GM23338 (cell line): Measurements from ENCODE around the gene OSER1. TPM values are rescaled to one million over a fixed set of nuclear protein-coding genes. Genes with fewer than 3 reads are reported as not detected.

Experiments
- ATAC-seq: fragments of 200-7000 bp; cut with Tn5 transposase; 3 replicates; pipeline ENCODE4 v1.9.1; 2020
- DNase-seq: peaks from one replicate; pipeline ENCODE4 v3.0.0-alpha.2; 2015; ENCODE audit warnings: low spot score
- H2AFZ ChIP-seq: fragments of 200-600 bp; sonication (generic); 2 replicates; pipeline ENCODE4 v1.8.0; 2016; ENCODE audit warnings: antibody characterized with exemption, mild to moderate bottlenecking, moderate library complexity
- H3F3A ChIP-seq: fragments of 200-600 bp; sonication (generic); replicated peaks from 2 replicates; pipeline ENCODE4 v1.8.0; 2017; ENCODE audit warnings: antibody characterized with exemption, mixed run types, low read depth
- H3K27ac ChIP-seq: fragments of 200-600 bp; sonication (generic); 2 replicates; pipeline ENCODE4 v1.6.1; 2016; ENCODE audit warnings: low read depth
- H3K27me3 ChIP-seq: fragments of 200-600 bp; sonication (generic); 2 replicates; pipeline ENCODE4 v1.8.0; 2016; ENCODE audit warnings: mild to moderate bottlenecking, mixed run types, moderate library complexity; ENCODE audit not compliant: insufficient read depth
- H3K36me3 ChIP-seq: fragments of 200-600 bp; sonication (generic); 2 replicates; pipeline ENCODE4 v1.8.0; 2016; ENCODE audit warnings: mild to moderate bottlenecking; ENCODE audit not compliant: insufficient read depth
- H3K4me1 ChIP-seq: fragments of 200-600 bp; sonication (generic); 2 replicates; pipeline ENCODE4 v1.8.0; 2016; ENCODE audit warnings: mild to moderate bottlenecking, moderate library complexity; ENCODE audit not compliant: insufficient read depth
- H3K4me2 ChIP-seq: fragments of 200-600 bp; sonication (generic); 2 replicates; pipeline ENCODE4 v1.7.1; 2017; ENCODE audit warnings: mixed run types
- H3K4me3 ChIP-seq: fragments of 200-600 bp; sonication (generic); 2 replicates; pipeline ENCODE4 v1.6.1; 2016; ENCODE audit warnings: mixed run types
- H3K79me2 ChIP-seq: fragments of 200-600 bp; sonication (generic); replicated peaks from 2 replicates; pipeline ENCODE4 v1.8.0; 2017; ENCODE audit warnings: mild to moderate bottlenecking; ENCODE audit not compliant: insufficient read depth
- H3K9me2 ChIP-seq: fragments of 200-600 bp; sonication (generic); 2 replicates; pipeline ENCODE4 v1.8.0; 2017; ENCODE audit not compliant: insufficient read depth
- H4K20me1 ChIP-seq: fragments of 200-600 bp; sonication (generic); replicated peaks from 2 replicates; pipeline ENCODE4 v1.8.0; 2017; ENCODE audit warnings: mild to moderate bottlenecking; ENCODE audit not compliant: insufficient read depth
- H3K27ac Mint-ChIP-seq: 2 replicates; pipeline ENCODE4 v1.8.0; 2020; ENCODE audit warnings: inconsistent platforms, mild to moderate bottlenecking, moderate library complexity, mixed read lengths
- H3K27me3 Mint-ChIP-seq: 3 replicates; pipeline ENCODE4 v1.8.0; 2022; ENCODE audit warnings: low read depth, mild to moderate bottlenecking, moderate library complexity, mixed read lengths, inconsistent platforms; ENCODE audit not compliant: insufficient read depth, poor library complexity
- H3K36me3 Mint-ChIP-seq: 3 replicates; pipeline ENCODE4 v1.8.0; 2021; ENCODE audit warnings: low read depth, mild to moderate bottlenecking, inconsistent platforms, moderate library complexity, mixed read lengths
- H3K4me1 Mint-ChIP-seq: 3 replicates; pipeline ENCODE4 v1.8.0; 2020; ENCODE audit warnings: mild to moderate bottlenecking, inconsistent platforms, mixed read lengths
- H3K4me3 Mint-ChIP-seq: 3 replicates; pipeline ENCODE4 v1.8.0; 2021; ENCODE audit warnings: moderate library complexity, mild to moderate bottlenecking, inconsistent platforms, mixed read lengths
- H3K9me3 Mint-ChIP-seq: 3 replicates; pipeline ENCODE4 v1.8.0; 2020; ENCODE audit warnings: moderate library complexity, mild to moderate bottlenecking, inconsistent platforms, mixed read lengths
- CREB1 ChIP-seq: fragments of 250-450 bp; sonication (Bioruptor Pico); IDR thresholded peaks from 2 replicates; pipeline ENCODE4 v1.5.0; 2020; ENCODE audit warnings: low read depth, mild to moderate bottlenecking, moderate library complexity
- POLR2AphosphoS5 ChIP-seq: IDR thresholded peaks from 2 replicates; pipeline ENCODE4 v1.6.1; 2016; ENCODE audit warnings: antibody characterized with exemption, low read depth
- ZNF331 ChIP-seq: fragments of 250-450 bp; sonication (Bioruptor Pico); IDR thresholded peaks from 2 replicates; pipeline ENCODE4 v1.5.0; 2020; ENCODE audit warnings: low read depth, mild to moderate bottlenecking, moderate library complexity
- polyA plus RNA-seq: library from polyadenylated mRNA; unstranded; fragments of >200 nt; fragmentation: Nextera tagmentation; extraction: Ambion mirVana; gene quantifications from 2 replicates; pipeline ENCODE4 v1.2.1, GENCODE V29; 2016
- total RNA-seq: library from RNA; depleted of rRNA; stranded (reverse); fragments of >200 nt; shearing (Covaris generic); gene quantifications from 2 replicates; pipeline ENCODE4 v1.2.3, GENCODE V29; 2014
- TF ChIP-seq, protein P1 (sequence below): fragments of 250-450 bp; sonication (Bioruptor Pico); IDR thresholded peaks from 2 replicates; pipeline ENCODE4 v1.5.0; 2020; ENCODE audit warnings: mild to moderate bottlenecking, moderate library complexity

OSER1 gene
- total and polyA plus RNA-seq, 2 experiments from 2014 or later = 25.2 to 31.1 TPM

- TF ChIP-seq, protein P1, sequence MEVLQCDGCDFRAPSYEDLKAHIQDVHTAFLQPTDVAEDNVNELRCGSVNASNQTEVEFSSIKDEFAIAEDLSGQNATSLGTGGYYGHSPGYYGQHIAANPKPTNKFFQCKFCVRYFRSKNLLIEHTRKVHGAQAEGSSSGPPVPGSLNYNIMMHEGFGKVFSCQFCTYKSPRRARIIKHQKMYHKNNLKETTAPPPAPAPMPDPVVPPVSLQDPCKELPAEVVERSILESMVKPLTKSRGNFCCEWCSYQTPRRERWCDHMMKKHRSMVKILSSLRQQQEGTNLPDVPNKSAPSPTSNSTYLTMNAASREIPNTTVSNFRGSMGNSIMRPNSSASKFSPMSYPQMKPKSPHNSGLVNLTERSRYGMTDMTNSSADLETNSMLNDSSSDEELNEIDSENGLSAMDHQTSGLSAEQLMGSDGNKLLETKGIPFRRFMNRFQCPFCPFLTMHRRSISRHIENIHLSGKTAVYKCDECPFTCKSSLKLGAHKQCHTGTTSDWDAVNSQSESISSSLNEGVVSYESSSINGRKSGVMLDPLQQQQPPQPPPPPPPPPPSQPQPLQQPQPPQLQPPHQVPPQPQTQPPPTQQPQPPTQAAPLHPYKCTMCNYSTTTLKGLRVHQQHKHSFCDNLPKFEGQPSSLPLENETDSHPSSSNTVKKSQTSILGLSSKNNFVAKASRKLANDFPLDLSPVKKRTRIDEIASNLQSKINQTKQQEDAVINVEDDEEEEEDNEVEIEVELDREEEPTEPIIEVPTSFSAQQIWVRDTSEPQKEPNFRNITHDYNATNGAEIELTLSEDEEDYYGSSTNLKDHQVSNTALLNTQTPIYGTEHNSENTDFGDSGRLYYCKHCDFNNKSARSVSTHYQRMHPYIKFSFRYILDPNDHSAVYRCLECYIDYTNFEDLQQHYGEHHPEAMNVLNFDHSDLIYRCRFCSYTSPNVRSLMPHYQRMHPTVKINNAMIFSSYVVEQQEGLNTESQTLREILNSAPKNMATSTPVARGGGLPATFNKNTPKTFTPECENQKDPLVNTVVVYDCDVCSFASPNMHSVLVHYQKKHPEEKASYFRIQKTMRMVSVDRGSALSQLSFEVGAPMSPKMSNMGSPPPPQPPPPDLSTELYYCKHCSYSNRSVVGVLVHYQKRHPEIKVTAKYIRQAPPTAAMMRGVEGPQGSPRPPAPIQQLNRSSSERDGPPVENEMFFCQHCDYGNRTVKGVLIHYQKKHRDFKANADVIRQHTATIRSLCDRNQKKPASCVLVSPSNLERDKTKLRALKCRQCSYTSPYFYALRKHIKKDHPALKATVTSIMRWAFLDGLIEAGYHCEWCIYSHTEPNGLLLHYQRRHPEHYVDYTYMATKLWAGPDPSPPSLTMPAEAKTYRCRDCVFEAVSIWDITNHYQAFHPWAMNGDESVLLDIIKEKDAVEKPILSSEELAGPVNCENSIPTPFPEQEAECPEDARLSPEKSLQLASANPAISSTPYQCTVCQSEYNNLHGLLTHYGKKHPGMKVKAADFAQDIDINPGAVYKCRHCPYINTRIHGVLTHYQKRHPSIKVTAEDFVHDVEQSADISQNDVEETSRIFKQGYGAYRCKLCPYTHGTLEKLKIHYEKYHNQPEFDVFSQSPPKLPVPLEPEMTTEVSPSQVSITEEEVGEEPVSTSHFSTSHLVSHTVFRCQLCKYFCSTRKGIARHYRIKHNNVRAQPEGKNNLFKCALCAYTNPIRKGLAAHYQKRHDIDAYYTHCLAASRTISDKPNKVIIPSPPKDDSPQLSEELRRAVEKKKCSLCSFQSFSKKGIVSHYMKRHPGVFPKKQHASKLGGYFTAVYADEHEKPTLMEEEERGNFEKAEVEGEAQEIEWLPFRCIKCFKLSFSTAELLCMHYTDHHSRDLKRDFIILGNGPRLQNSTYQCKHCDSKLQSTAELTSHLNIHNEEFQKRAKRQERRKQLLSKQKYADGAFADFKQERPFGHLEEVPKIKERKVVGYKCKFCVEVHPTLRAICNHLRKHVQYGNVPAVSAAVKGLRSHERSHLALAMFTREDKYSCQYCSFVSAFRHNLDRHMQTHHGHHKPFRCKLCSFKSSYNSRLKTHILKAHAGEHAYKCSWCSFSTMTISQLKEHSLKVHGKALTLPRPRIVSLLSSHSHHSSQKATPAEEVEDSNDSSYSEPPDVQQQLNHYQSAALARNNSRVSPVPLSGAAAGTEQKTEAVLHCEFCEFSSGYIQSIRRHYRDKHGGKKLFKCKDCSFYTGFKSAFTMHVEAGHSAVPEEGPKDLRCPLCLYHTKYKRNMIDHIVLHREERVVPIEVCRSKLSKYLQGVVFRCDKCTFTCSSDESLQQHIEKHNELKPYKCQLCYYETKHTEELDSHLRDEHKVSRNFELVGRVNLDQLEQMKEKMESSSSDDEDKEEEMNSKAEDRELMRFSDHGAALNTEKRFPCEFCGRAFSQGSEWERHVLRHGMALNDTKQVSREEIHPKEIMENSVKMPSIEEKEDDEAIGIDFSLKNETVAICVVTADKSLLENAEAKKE = no peak
These were observed 37.5 kb downstream of the OSER1 start (continued) for GRCh38 chr20:44173116-44173515.

DNA sequence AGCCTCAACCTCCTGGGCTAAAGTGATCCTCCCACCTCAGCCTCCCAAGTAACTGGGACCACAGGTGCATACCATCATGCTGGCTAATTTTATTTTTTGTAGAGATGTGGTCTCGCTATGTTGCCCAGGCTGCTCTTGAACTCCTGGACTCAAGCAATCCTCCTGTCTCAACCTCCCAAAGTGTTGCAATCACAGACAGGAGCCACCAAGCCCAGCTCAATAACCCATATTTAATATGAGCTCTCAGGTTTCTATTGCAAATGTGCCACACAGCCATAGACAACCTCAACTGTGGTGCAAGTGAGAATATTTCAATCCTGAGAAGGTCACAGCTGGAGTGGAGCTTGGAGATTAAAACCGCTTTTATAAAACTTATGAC is 38.0 kb downstream of the OSER1 start:
- no peaks in the 10 kb centered on the region for H3K9me3 Mint-ChIP-seq
- H3K4me2 ChIP-seq = no peak overlapping the region
- H3K4me1 ChIP-seq = no peaks in the 10 kb centered on the region
- H3K27ac ChIP-seq = no peak overlapping the region
- no peaks in the 10 kb centered on the region for H3K36me3 ChIP-seq
- no peak overlapping the region for H3K4me3 ChIP-seq
- no peaks in the 10 kb centered on the region for H3F3A ChIP-seq
- no peak overlapping the region for H3K27ac Mint-ChIP-seq
- H3K4me1 Mint-ChIP-seq = no peaks in the 10 kb centered on the region; the same call in 2 of the 3 replicates
- H3K79me2 ChIP-seq = no peaks in the 10 kb centered on the region
- H3K27me3 Mint-ChIP-seq = peaks cover 11% of the 10 kb centered on the region
- H3K36me3 Mint-ChIP-seq = no peaks in the 10 kb centered on the region; the same call in 2 of the 3 replicates
- H3K9me2 ChIP-seq = no peaks in the 10 kb centered on the region
- TF ChIP-seq POLR2AphosphoS5 = no peak
- no peak for TF ChIP-seq ZNF331 (CRISPR knock-in tag)
- TF ChIP-seq CREB1 (CRISPR knock-in tag) = no peak
- ATAC-seq (no peak), DNase-seq (no peak)
- no peaks in the 10 kb centered on the region for H3K27me3 ChIP-seq
- no peaks in the 10 kb centered on the region for H4K20me1 ChIP-seq
- no peak overlapping the region for H3K4me3 Mint-ChIP-seq
- no peak overlapping the region for H2AFZ ChIP-seq
